B cell (primary cell): ENCODE data around the gene NBEA.

Experiments
- EZH2 ChIP-seq: IDR thresholded peaks from 2 replicates; pipeline ENCODE4 v1.6.1; 2012; ENCODE audit warnings: borderline replicate concordance, low read depth, mild to moderate bottlenecking, moderate library complexity, low read length; ENCODE audit not compliant: insufficient read depth, poor library complexity, severe bottlenecking
- TF ChIP-seq, protein P1 (sequence below): fragments of 200-600 bp; IDR thresholded peaks from one replicate; pipeline ENCODE4 v1.8.0; 2022; ENCODE audit warnings: antibody characterized with exemption, mild to moderate bottlenecking

DNA sequence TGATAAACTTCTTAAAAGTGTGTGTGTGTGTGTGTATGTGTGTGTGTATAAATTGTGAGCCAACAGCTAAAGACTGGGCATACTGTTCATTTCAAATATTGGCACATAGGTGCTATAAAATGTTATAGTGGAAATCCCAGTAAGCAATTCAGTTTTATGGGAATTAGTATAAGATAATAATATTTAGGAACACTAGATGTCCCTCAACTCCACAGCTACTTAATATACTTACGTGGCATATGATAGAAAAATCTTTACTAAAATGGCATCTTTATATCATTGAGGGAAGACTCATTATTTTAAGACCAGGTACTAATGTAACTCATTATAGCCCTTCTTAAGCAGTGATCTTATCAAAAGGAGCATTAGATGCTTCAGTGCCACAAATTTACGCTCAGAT lies 268.2 kb downstream of the NBEA start:
- no peak for TF ChIP-seq EZH2
- TF ChIP-seq, protein P1, sequence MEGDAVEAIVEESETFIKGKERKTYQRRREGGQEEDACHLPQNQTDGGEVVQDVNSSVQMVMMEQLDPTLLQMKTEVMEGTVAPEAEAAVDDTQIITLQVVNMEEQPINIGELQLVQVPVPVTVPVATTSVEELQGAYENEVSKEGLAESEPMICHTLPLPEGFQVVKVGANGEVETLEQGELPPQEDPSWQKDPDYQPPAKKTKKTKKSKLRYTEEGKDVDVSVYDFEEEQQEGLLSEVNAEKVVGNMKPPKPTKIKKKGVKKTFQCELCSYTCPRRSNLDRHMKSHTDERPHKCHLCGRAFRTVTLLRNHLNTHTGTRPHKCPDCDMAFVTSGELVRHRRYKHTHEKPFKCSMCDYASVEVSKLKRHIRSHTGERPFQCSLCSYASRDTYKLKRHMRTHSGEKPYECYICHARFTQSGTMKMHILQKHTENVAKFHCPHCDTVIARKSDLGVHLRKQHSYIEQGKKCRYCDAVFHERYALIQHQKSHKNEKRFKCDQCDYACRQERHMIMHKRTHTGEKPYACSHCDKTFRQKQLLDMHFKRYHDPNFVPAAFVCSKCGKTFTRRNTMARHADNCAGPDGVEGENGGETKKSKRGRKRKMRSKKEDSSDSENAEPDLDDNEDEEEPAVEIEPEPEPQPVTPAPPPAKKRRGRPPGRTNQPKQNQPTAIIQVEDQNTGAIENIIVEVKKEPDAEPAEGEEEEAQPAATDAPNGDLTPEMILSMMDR: no peak
